GM06990 (cell line): Measurements from ENCODE around the gene DGKI.

Source experiments
- DNase-seq: peaks from one replicate; pipeline ENCODE4 v3.0.0-alpha.2; 2011; ENCODE audit not compliant: insufficient read length; ENCODE audit errors: extremely low read depth
- H3K27me3 ChIP-seq: replicated peaks from 2 replicates; pipeline ENCODE4 v1.6.0; 2011; ENCODE audit warnings: low read length; ENCODE audit not compliant: control insufficient read depth, insufficient read depth
- H3K36me3 ChIP-seq: 2 replicates; pipeline ENCODE4 v1.5.1; 2011; ENCODE audit warnings: low read length; ENCODE audit not compliant: control insufficient read depth, insufficient read depth
- H3K4me3 ChIP-seq: replicated peaks from 2 replicates; pipeline ENCODE4 v1.5.1; 2011; ENCODE audit warnings: low read depth, mild to moderate bottlenecking, control low read depth, low read length
- TF ChIP-seq, protein P1 (sequence below): IDR thresholded peaks from 2 replicates; pipeline ENCODE4 v1.5.1; 2011; ENCODE audit warnings: low read length, control low read depth, mild to moderate bottlenecking, inconsistent platforms; ENCODE audit not compliant: insufficient read depth, poor library complexity, severe bottlenecking

Gene DGKI

DNA sequence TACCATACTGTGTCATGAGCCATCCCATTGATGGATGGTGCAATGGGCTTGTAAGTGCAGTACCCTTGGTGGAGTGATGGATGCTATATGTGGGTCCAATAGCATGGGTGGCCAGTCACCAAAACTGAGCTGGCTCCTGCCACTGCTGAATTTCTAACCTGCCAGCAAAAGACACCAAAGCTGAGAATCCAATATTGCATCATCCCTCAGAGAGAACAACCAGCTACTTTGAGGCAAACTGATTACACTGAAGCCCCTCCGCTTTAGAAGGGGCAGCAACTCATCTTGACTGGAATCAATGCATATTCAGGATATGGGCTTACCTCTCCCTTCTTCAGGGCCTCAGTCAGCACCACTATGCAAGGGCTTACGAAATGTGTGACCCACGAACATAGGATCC lies 211.6 kb downstream of the DGKI start:
- Histone ChIP-seq H3K4me3 (no peak overlapping the region), H3K27me3 (no peaks in the 10 kb centered on the region), H3K36me3 (no peaks in the 10 kb centered on the region)
- TF ChIP-seq, protein P1, sequence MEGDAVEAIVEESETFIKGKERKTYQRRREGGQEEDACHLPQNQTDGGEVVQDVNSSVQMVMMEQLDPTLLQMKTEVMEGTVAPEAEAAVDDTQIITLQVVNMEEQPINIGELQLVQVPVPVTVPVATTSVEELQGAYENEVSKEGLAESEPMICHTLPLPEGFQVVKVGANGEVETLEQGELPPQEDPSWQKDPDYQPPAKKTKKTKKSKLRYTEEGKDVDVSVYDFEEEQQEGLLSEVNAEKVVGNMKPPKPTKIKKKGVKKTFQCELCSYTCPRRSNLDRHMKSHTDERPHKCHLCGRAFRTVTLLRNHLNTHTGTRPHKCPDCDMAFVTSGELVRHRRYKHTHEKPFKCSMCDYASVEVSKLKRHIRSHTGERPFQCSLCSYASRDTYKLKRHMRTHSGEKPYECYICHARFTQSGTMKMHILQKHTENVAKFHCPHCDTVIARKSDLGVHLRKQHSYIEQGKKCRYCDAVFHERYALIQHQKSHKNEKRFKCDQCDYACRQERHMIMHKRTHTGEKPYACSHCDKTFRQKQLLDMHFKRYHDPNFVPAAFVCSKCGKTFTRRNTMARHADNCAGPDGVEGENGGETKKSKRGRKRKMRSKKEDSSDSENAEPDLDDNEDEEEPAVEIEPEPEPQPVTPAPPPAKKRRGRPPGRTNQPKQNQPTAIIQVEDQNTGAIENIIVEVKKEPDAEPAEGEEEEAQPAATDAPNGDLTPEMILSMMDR = no peak
- no peak for DNase-seq

GRCh38 chr7:137634356-137634755 lies 212.4 kb downstream of the DGKI start:
- no peak overlapping the region for H3K4me3 ChIP-seq
- no peak for DNase-seq
- TF ChIP-seq, protein P1 = no peak
- no peaks in the 10 kb centered on the region for H3K36me3 ChIP-seq
- no peaks in the 10 kb centered on the region for H3K27me3 ChIP-seq

DNA sequence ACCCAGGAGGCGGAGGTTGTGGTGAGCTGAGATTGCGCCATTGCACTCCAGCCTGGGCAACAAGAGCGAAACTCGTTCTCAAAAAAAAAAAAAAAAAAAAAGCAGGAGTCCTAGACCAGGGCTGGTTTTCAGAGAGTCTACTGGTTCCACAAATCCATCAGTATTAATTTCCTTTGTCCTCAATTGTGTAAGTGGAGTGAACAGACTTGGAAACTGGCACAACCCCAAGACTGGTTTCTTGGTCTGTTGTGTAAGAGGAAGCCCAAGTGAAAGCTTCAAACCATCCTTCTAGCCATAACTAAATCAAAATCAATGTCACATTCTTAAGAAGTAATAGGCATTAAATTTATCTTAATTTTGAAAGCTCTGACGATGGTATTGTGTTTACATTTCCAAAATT lies 213.6 kb downstream of the DGKI start:
- H3K27me3 ChIP-seq = no peaks in the 10 kb centered on the region
- DNase-seq = no peak
- no peaks in the 10 kb centered on the region for H3K36me3 ChIP-seq
- TF ChIP-seq, protein P1 = no peak
- H3K4me3 ChIP-seq = no peak overlapping the region

GRCh38 chr7:137628216-137628615 lies 218.6 kb downstream of the DGKI start:
- TF ChIP-seq, protein P1 = no peak
- Histone ChIP-seq H3K36me3 (no peaks in the 10 kb centered on the region), H3K27me3 (no peaks in the 10 kb centered on the region), H3K4me3 (no peak overlapping the region)
- DNase-seq = no peak

- Histone ChIP-seq H3K36me3 (no peaks in the 10 kb centered on the region), H3K27me3 (no peaks in the 10 kb centered on the region), H3K4me3 (no peak overlapping the region)
- TF ChIP-seq, protein P1 = peak; percentile 83
- peak; percentile 26 for DNase-seq
Measured at GRCh38 chr7:137626469-137627067, 220.2 kb downstream of the DGKI start.

DNA sequence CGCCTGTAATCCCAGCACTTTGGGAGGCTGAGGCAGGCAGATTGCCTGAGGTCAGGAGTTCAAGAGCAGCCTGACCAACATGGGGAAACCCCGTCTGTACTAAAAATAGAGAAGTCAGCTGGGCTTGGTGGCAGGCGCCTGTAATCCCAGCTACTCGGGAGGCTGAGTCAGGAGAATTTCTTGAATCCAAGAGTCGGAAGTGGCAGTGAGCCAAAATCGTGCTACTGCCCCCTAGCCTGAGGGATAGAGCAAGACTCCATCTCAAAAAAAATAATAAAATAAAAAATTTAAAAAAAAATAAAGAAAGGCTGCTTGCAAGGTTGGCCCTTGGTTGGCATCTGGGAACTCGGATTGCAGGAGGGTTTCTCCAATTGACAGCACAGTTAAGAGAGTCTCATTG lies 221.6 kb downstream of the DGKI start:
- no peaks in the 10 kb centered on the region for H3K36me3 ChIP-seq
- no peak for DNase-seq
- no peaks in the 10 kb centered on the region for H3K27me3 ChIP-seq
- TF ChIP-seq, protein P1 = no peak
- H3K4me3 ChIP-seq = no peak overlapping the region
